PC-9 (cell line): Measurements from ENCODE around the gene MYL2. TPM values are rescaled to one million over a fixed set of nuclear protein-coding genes. Genes with fewer than 3 reads are reported as not detected.

ENCODE experiments used
- BruUV-seq: library from RNA; stranded (reverse); fragments of 400-500 nt; replicated peaks from 2 replicates; lab custom pipeline; 2021; lab: Mats Ljungman, UMichigan
- CTCF ChIA-PET: fragments of 300-600 bp; sonication (Branson Sonifier 250); formaldehyde crosslinking; loops from one replicate; lab custom pipeline; 2022; ENCODE audit warnings: antibody characterized with exemption; lab: Charles Lee
- POLR2A ChIA-PET: fragments of 300-600 bp; sonication (Branson Sonifier 250); formaldehyde crosslinking; loops from one replicate; lab custom pipeline; 2022; ENCODE audit warnings: antibody characterized with exemption; ENCODE audit not compliant: unreplicated experiment; lab: Charles Lee
- DNase-seq, 2 experiments: peaks; one replicate each; pipeline versions ENCODE4 v3.0.0 to v3.0.0-alpha.2; 2015 to 2022; ENCODE audit warnings: mixed read lengths in 1 of 2
- H2AFZ ChIP-seq: fragments of 200-600 bp; sonication (generic); 2 replicates; pipeline ENCODE4 v1.8.1; 2017; ENCODE audit warnings: antibody characterized with exemption
- H3F3A ChIP-seq: fragments of 200-600 bp; sonication (generic); 2 replicates; pipeline ENCODE4 v1.8.1; 2017; ENCODE audit warnings: antibody characterized with exemption, mild to moderate bottlenecking, low read depth; ENCODE audit not compliant: insufficient read depth
- H3K27ac ChIP-seq: fragments of 200-600 bp; sonication (generic); 2 replicates; pipeline ENCODE4 v1.6.1; 2016; ENCODE audit warnings: mixed run types
- H3K27me3 ChIP-seq: fragments of 200-600 bp; sonication (generic); 2 replicates; pipeline ENCODE4 v1.6.1; 2016; ENCODE audit warnings: low read depth, mixed run types; ENCODE audit not compliant: insufficient read depth
- H3K36me3 ChIP-seq: fragments of 200-600 bp; sonication (generic); 2 replicates; pipeline ENCODE4 v1.6.1; 2016; ENCODE audit warnings: low read depth, mixed run types
- H3K4me1 ChIP-seq: fragments of 200-600 bp; sonication (generic); replicated peaks from 2 replicates; pipeline ENCODE4 v1.6.1; 2016; ENCODE audit warnings: mixed run types; ENCODE audit not compliant: insufficient read depth
- H3K4me2 ChIP-seq: fragments of 200-600 bp; sonication (generic); 2 replicates; pipeline ENCODE4 v1.6.1; 2017; ENCODE audit warnings: mixed run types
- H3K4me3 ChIP-seq: fragments of 200-600 bp; sonication (generic); 2 replicates; pipeline ENCODE4 v1.6.1; 2016; ENCODE audit warnings: mixed run types
- H3K79me2 ChIP-seq: fragments of 200-600 bp; sonication (generic); 2 replicates; pipeline ENCODE4 v1.6.1; 2017; ENCODE audit warnings: low read depth, mixed run types
- H3K9me2 ChIP-seq: fragments of 200-600 bp; sonication (generic); 2 replicates; pipeline ENCODE4 v1.8.1; 2017; ENCODE audit warnings: mild to moderate bottlenecking; ENCODE audit not compliant: insufficient read depth
- H3K9me3 ChIP-seq: fragments of 200-600 bp; sonication (generic); 2 replicates; pipeline ENCODE4 v1.8.1; 2016; ENCODE audit warnings: low read depth; ENCODE audit not compliant: insufficient read depth
- H4K20me1 ChIP-seq: fragments of 200-600 bp; sonication (generic); 2 replicates; pipeline ENCODE4 v1.8.1; 2017; ENCODE audit not compliant: insufficient read depth
- CTCF ChIP-seq: fragments of 200-600 bp; sonication (generic); conservative IDR thresholded peaks from 2 replicates; pipeline ENCODE4 v1.6.1; 2017; ENCODE audit warnings: mixed run types, antibody characterized with exemption, mild to moderate bottlenecking, moderate library complexity
- EZH2 ChIP-seq: fragments of 200-600 bp; sonication (generic); IDR thresholded peaks from 2 replicates; pipeline ENCODE4 v1.8.0; 2017; ENCODE audit warnings: antibody characterized with exemption, low read depth
- intact Hi-C: fragments of 100-400 bp; cut with micrococcal nuclease; formaldehyde crosslinking; loops from one replicate; pipeline ENCODE4 v1.10.0; 2022; ENCODE audit not compliant: unreplicated experiment
- total RNA-seq: library from RNA; stranded (reverse); gene quantifications from 2 replicates; pipeline ENCODE4 v1.2.3, GENCODE V29; 2021

Gene MYL2
- total RNA-seq, 1 experiment from 2014 or later = not detected

GRCh38 chr12:110861729-110862128, 58.6 kb downstream of the MYL2 start:
- ChIA-PET POLR2A (no interaction called here), CTCF (interaction anchor here (0.6 kb wide), 1 partner anchor 194 kb away, joined by 3 read pairs; no protein-coding TSS in a partner anchor)
- no TSS peak for BruUV-seq

More at GRCh38 chr12:110861729-110862128, 58.6 kb downstream of the MYL2 start:
- H3F3A ChIP-seq = no peaks in the 10 kb centered on the region
- 0 out of 2 replicates have a peak, but pooled peaks cover 15% of the 10 kb centered on the region for H3K27me3 ChIP-seq
- no peaks in the 10 kb centered on the region for H3K9me2 ChIP-seq
- H3K9me3 ChIP-seq = no peaks in the 10 kb centered on the region
- no peak overlapping the region for H3K4me3 ChIP-seq
- DNase-seq = no peak
- no peak overlapping the region for H3K27ac ChIP-seq
- TF ChIP-seq EZH2 (no peak), CTCF (no peak)
- intact Hi-C loops = no loop called here
- H4K20me1 ChIP-seq = no peaks in the 10 kb centered on the region
- no peak overlapping the region for H3K4me2 ChIP-seq
- no peaks in the 10 kb centered on the region for H3K4me1 ChIP-seq
- H3K79me2 ChIP-seq = no peaks in the 10 kb centered on the region
- H3K36me3 ChIP-seq = no peaks in the 10 kb centered on the region
- H2AFZ ChIP-seq = no peak overlapping the region

Other genes starting within 250 kb of the MYL2 start
- gene HVCN1, start 231.5 kb downstream of the MYL2 start, total RNA-seq = 3.4 and 3.6 TPM in 2 replicates
- gene PPP1CC, start 177.7 kb downstream of the MYL2 start, total RNA-seq = 149 and 170 TPM in 2 replicates
- gene CCDC63, start 73.6 kb downstream of the MYL2 start, total RNA-seq = not detected in 2 replicates
- not detected in 2 replicates for gene CUX2, start 113.6 kb upstream of the MYL2 start, total RNA-seq